Muscle layer of colon (tissue), 2 donors: ENCODE results near the gene LBX2.

Experiments used
- H3K27ac ChIP-seq: one replicate; pipeline ENCODE4 v1.7.0; 2013; ENCODE audit warnings: low read depth, mild to moderate bottlenecking, low read length, moderate library complexity
- H3K27me3 ChIP-seq, 2 donors: one replicate each; pipeline ENCODE4 v1.7.0; 2013; ENCODE audit warnings: low read length in 2 of 2, mild to moderate bottlenecking in 2 of 2; ENCODE audit not compliant: insufficient read depth in 2 of 2, control insufficient read depth in 1 of 2
- H3K36me3 ChIP-seq: one replicate; pipeline ENCODE4 v1.7.0; 2013; ENCODE audit warnings: mild to moderate bottlenecking, low read length; ENCODE audit not compliant: insufficient read depth
- H3K4me1 ChIP-seq: one replicate; pipeline ENCODE4 v1.7.0; 2013; ENCODE audit warnings: mild to moderate bottlenecking, low read length; ENCODE audit not compliant: insufficient read depth
- H3K4me3 ChIP-seq, 2 donors: one replicate each; pipeline ENCODE4 v1.7.0; 2013; ENCODE audit warnings: low read length in 2 of 2, low read depth in 1 of 2, mild to moderate bottlenecking in 1 of 2, moderate library complexity in 1 of 2
- H3K9ac ChIP-seq: one replicate; pipeline ENCODE4 v1.7.0; 2013; ENCODE audit warnings: low read length
- H3K9me3 ChIP-seq: one replicate; pipeline ENCODE4 v1.7.0; 2013; ENCODE audit warnings: mild to moderate bottlenecking, low read length
- donor health status: abdominal sarcoma.
- donor health status: Adenocarcinoma of cecum.

The LBX2 gene

DNA sequence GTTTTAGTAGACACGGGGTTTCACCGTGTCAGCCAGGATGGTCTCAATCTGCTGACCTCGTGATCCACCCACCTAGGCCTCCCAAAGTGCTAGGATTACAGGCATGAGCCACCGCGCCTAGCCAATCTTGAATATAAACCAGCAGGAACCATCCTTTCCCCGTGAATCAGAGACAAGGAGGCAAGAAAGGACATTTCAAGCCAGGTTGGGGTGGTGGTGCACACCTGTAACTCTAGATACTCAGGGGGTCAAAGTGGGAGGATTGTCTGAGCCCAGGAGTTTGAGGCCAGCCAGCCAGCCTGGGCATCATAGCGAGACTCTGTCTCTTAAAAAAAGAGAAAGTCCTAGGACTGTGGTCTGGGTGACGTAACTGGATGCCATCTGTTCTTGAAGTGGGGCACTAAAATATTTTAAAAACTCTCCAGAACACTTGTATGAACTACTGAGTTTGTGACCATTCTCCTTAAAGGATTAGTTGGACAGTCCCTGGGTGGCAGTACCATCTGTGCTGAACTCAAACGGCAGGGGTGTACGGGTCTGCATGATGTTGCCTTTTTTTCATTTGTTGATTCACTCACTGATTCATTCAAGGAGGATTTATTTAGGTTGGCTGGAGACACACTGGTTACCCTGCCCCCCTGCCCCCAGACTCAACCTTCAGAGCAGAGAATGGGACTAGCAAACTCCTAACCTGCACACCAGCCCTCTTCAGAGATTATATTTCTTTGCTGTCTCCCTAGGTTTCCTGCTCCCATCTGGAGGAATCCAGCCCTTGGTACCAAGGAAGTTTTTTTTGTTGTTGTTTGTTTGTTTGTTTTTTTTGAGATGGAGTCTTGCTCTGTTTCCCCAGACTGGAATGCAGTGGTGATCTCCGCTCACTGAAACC, 11.9 kb upstream of the LBX2 start:
- no peaks in the 10 kb centered on the region for H3K9me3 ChIP-seq
- no peak overlapping the region for H3K27ac ChIP-seq
- H3K4me1 ChIP-seq: peaks cover 19% of the 10 kb centered on the region
- peaks cover 39 to 63% of the 10 kb centered on the region in 2 donors for H3K27me3 ChIP-seq
- H3K9ac ChIP-seq: no peak overlapping the region
- no peaks in the 10 kb centered on the region for H3K36me3 ChIP-seq
- H3K4me3 ChIP-seq: no peak overlapping the region

DNA sequence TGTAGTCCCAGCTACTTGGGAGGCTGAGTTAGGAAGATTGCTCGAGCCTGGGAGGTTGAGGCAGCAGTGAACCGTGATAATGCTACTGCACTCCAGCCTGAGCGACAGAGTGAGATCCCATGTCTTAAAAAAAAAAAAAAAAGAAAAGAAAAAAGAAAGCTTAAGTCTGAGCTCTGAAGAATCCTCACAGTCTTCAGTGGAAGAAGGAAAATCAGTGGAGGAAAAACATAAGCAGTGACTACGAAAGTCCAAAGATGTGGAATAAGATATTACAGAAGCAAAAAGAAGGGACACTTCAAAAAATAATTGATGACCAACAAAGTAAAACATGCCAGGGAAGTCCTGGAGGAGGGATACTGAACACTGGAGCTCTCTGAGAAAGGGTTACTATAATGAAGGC, 10.9 kb upstream of the LBX2 start:
- H3K27ac ChIP-seq: no peak overlapping the region
- peaks cover 29% of the 10 kb centered on the region for H3K4me1 ChIP-seq
- no peak overlapping the region for H3K9ac ChIP-seq
- H3K27me3 ChIP-seq: peaks cover 31 to 53% of the 10 kb centered on the region in 2 donors
- H3K4me3 ChIP-seq: no peak overlapping the region
- no peaks in the 10 kb centered on the region for H3K9me3 ChIP-seq
- peaks cover 3% of the 10 kb centered on the region for H3K36me3 ChIP-seq

DNA sequence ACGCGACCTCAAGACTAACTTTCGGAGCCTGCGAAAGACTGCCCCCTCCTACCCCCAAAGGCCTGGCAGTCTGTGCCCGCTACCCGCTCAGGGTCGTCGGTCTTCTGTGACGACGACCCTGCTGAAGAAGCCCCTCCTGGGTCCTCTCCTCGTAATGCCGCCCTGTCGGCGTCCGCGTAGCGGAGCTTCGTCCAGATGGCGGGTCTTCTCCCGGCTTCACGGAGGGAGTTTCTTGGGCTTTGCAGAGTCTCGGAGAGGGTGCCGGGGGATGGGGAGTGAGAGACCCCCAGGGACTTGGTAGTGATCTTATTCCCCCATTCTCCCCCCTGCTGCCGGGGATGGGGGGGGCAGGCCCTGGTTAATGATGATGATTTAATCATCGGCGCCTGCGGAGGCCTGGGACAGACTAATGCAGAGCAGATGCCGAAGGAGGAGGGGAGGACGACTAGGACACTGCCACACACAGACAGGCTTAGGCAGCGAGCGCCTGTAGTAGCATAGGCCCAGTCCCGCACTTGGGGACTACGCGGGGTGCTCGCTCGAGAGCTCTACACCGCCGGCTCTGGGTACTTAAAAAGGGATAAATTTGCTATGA, 8.6 kb upstream of the LBX2 start:
- peak overlapping the region; percentile 75 to 77 for H3K4me3 ChIP-seq
- H3K9me3 ChIP-seq: no peaks in the 10 kb centered on the region
- peak overlapping the region; percentile 89 for H3K27ac ChIP-seq
- H3K36me3 ChIP-seq: peaks cover 14% of the 10 kb centered on the region
- H3K4me1 ChIP-seq: peaks cover 24% of the 10 kb centered on the region
- no peak overlapping the region for H3K9ac ChIP-seq
- H3K27me3 ChIP-seq: peaks cover 21 to 50% of the 10 kb centered on the region in 2 donors

DNA sequence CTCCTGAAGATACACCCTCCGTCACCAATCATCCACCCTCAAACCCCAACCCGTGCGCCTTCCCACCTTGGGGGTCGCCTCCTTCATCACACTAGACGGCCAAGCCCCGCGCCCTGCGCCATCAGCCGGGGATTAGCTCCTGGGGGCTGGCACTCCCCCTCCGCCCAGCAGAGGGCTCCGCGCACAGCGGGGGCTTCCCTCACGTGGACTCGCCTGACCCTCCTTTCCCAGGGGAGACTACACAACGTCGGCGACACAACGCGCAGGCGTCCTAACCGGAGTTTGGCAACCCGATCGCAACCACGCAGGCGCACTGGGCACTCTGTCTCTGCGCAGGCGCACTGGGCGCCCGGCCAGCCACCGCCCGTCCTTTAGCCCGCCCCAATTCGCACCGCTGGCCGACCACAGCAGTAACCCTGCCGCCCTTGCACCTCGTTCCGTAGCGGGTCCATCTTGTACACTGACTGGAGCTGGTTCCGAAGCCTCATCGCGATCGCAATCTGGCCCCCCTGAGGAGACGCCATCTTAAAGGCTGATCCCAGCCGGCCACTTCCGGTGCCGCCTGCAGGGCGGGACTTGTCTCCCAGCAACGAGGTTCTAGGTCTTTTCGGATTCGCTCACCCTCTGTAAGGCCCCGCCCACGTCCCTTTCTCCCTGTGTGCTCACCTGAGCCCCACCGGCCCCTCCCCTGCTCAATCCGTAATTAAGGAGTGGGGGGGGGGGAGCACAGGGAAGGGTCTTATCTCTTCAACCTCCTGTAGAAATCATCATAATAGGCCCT, 7.9 kb upstream of the LBX2 start, which contains the start of gene PCGF1:
Gene PCGF1, minus strand, starts transcription at position 551 of the 781 bp plus-strand sequence. Its CDS starts 27 bp downstream, at position 524.
- H3K27ac ChIP-seq: peak within 1 kb of the TSS; percentile 89
- H3K36me3 ChIP-seq: peaks cover 14% of the 10 kb centered on the region
- peak within 1 kb of the TSS; percentile 75 to 77 for H3K4me3 ChIP-seq
- peaks cover 16 to 50% of the 10 kb centered on the region in 2 donors for H3K27me3 ChIP-seq
- peaks cover 24% of the 10 kb centered on the region for H3K4me1 ChIP-seq
- H3K9ac ChIP-seq: peak within 1 kb of the TSS; percentile 73
- no peaks in the 10 kb centered on the region for H3K9me3 ChIP-seq

DNA sequence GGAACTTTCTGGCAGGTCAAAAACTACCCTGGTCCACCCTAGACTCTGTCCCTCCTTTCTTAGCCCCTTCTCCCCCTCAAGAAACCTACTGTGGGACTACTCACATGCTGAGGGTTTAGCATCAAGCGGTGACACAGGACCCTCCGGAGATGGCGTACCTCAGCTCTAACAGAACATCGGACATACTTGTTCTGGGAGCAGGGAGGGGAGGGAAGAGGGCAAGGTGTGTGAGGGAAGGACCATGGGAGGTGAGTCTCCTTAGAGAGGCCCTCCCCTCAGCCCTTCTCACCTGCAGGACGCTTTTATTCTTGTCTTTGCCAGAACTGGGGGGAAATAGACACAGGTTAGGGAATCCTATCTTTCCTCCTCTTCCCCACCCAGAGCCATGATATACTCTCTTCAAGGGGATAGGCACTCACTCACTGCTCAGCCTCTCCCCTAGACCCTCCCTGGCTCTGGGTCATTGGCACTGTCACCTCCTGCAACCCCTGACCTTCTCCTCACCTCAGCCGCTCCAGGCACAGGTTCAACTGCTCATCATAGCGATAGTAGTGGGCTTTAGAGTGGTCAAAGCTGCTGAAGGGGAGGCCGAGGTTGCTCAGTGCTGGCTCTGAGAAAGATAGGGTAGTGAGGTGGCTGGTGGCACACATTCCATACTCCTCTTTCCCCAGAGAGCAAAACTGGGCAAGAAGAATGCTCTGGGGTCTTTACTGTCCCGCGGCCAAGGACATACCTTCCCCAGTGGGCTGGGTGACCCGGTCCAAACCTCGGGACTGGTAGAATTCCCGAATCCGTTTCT, 6.2 kb upstream of the LBX2 start:
- Histone ChIP-seq H3K27ac (no peak overlapping the region), H3K36me3 (peaks cover 14% of the 10 kb centered on the region), H3K9me3 (no peaks in the 10 kb centered on the region), H3K4me3 (no peak overlapping the region), H3K9ac (no peak overlapping the region), H3K4me1 (peaks cover 24% of the 10 kb centered on the region), H3K27me3 (peaks cover 10 to 53% of the 10 kb centered on the region in 2 donors)

DNA sequence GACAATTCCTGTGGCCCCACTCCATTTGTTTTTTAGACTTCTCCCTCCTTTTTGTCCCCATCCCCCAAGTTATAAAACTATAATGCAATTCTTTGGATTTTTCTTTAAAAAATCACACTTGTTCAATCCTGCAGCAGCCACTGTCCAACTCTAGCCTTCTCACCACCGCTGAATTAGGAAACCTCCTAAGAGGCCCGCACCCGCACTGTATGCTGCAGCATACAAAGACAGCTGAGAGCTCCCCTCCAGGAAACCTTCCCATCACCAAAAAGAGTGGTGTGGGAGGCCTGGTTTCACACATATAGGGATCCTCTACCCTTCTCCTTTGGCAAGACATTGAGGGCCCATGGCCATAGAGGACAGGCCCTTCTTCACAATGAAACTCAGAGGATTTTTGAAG, 5.2 kb upstream of the LBX2 start:
- Histone ChIP-seq H3K9ac (no peak overlapping the region), H3K36me3 (peaks cover 14% of the 10 kb centered on the region), H3K4me1 (peaks cover 24% of the 10 kb centered on the region), H3K9me3 (no peaks in the 10 kb centered on the region), H3K27me3 (peaks cover 18 to 55% of the 10 kb centered on the region in 2 donors), H3K4me3 (peak overlapping the region in 1 of 2 donors; percentile 45), H3K27ac (no peak overlapping the region)

DNA sequence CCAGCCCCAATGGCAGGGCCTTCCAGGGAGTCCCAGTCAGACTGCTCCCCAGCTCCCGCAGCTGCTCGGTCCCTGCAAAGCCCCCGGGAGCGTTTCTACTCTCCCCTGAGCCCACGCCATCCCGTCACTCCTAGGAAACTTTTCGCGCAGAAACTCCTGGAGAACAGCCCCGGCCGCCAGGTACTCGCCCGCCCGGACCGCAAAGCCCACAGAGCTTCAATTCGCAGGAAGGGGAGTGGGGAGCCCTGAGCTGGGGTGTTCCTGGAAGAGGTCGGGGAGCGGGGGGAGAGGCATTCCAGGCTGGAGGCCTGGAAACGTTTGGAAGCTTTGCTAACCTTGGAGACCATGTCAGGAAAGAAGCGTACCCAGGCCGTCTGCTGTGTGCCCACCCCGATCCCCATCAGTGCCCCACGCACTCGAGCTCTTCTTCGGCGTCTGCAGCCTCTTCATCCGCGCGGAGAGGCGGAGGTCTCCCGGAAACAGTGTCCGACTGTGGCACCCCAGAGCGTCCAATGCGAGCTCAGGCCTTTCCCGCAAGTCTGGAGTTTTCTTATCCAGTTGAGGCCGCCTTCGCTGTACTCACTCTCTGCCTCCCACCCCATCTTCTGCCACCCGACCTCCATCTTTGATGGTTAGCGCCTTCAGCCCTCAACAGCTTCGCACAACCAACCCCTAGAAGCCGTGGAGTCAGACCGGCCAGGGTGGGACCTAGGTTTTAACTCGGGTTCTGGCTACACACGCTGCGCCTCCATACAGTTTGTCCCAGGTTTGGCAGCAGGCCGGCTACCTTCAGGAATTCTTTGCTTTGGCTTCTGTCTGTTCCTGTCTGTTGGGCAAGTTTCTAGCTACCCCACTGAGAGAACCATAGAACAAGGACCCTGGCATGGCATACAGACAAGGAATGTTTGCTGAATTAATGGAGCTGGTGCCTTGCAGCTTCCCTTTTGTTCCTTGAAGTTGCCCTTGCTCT, 4.4 kb upstream of the LBX2 start:
- Histone ChIP-seq H3K9ac (no peak overlapping the region), H3K4me1 (peaks cover 27% of the 10 kb centered on the region), H3K9me3 (no peaks in the 10 kb centered on the region), H3K27ac (peak overlapping the region; percentile 45), H3K4me3 (peak overlapping the region; percentile 35 to 45), H3K27me3 (peaks cover 18 to 62% of the 10 kb centered on the region in 2 donors), H3K36me3 (peaks cover 14% of the 10 kb centered on the region)

DNA sequence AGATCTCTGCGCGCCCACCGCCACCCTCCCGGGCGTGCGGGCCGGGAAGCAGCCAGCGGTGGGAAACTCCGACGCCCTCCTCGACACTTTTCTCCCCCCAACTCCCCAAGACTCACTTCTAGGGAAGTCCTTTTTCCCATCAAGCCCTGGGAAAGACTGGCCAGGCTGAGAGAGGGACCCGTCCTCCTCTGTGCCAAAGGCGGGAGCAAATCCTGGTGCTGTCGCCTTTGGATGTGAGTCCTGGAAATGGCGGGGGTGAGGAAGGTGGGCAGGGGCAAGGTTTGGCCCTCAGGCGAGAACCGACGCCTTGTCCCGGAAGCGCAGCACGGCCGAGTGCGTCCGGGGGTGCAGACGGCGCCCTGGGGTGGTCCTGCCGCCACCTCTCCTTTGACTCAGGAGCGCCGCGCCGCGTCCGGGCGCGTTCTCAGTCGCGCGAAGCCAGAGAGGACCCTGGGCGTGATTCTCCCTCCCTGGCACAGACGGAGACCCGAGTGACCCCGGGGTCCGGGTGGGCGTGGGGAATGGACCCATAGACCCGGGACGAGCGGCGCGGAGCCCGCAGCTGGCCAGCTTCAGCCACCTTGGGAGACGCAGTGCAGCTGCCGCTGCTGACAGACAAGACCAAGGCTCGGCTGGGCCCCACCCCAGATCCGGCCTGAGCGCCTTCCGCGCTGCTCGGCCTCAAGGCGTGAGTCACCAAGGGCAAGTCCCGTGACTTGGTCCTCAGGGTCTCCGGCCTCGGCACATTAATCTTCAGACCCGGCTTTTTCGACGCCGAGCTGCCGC, 3.5 kb upstream of the LBX2 start:
- Histone ChIP-seq H3K9ac (no peak overlapping the region), H3K4me1 (peaks cover 29% of the 10 kb centered on the region), H3K27me3 (peaks cover 24 to 71% of the 10 kb centered on the region in 2 donors), H3K4me3 (peak overlapping the region; percentile 43 to 45), H3K27ac (no peak overlapping the region), H3K36me3 (peaks cover 14% of the 10 kb centered on the region), H3K9me3 (no peaks in the 10 kb centered on the region)

DNA sequence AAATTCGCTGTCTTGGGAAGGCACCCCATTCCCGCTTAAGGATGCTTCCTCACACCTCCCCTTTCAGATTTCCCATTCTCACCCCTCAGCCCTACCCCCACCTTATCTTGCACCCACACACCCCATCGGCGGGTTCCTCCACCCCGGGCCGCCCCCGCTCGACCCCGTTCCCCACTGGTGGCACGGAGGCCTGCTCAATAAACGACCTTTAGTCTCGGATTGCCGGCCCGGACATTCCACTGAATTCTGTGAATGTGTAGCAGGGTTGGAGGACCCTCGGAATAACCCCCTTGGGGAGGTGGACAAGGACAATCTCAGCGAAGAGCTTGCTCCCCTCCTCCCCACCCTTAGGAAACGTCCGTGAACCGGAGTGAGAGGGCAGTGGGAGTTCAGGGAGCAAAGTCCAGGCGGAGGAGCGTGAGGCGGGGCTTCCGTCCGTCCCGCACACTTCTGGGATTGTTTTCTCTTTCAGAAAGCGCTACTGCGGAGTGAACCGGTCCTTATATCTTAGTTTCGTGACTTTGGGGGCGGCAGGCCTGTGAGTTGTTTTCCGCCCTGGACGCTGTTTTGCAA, 2.8 kb upstream of the LBX2 start:
- no peaks in the 10 kb centered on the region for H3K9me3 ChIP-seq
- H3K27me3 ChIP-seq: peaks cover 29 to 78% of the 10 kb centered on the region in 2 donors
- no peak overlapping the region for H3K27ac ChIP-seq
- peaks cover 14% of the 10 kb centered on the region for H3K36me3 ChIP-seq
- no peak overlapping the region for H3K9ac ChIP-seq
- H3K4me1 ChIP-seq: peaks cover 33% of the 10 kb centered on the region
- H3K4me3 ChIP-seq: peak overlapping the region; percentile 43 to 45
